Dedifferentiated amniotic fluid mesenchymal stem cell (primary cell): Measurements from ENCODE around the gene TFAP2C.
A peak's percentile ranks its signal among the peaks of the same experiment; 100 is the strongest.
"Not testable (repeated sequence)": the region's sequence is repeated elsewhere in the genome, so short reads cannot be mapped to it uniquely, and the experiment has no call there.

Source experiments
- DNase-seq: peaks from one replicate; pipeline ENCODE4 v3.0.0-alpha.2; 2016; ENCODE audit errors: extremely low spot score

Gene TFAP2C

DNA sequence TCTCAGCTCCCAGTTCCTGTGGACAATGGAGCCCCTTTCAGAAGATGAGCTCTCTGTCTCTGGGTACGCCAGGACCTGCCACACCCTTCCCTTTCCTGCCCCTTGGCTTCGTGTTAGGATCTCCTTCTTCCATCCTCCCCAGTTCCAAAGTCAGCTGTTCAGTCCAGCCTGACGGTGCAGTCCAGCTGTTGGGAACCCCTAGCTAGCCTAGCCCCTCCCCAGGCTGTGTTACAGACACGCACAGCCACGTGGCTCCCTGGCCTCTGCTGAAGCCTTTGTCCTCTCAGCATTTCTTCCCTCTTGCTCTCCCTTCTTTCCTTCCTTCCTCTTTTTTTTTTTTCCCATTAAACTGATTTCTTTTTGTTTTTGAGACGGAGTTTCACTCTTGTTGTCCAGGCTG is 12.4 kb upstream of the TFAP2C start:
- DNase-seq, result no peak

DNA sequence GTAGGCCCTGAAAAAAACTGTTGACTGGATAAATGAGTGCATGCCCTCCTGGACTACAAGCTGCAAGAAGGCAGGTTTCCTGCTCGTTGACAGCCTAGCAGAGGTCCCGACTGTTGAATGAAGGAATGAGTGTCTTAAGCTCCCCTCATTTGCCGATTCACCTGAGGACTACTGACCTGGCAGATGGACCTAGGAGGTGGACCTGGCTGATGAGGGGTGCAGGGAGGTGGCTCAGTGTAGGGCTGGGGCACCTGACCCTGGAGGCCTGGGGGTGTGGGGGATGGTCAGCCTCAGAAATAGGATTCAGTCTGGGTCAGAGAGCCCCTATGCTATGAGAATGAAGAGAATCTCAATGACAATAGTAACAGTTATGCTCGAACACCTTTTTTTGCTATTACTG is 11.6 kb upstream of the TFAP2C start:
- no peak for DNase-seq

DNA sequence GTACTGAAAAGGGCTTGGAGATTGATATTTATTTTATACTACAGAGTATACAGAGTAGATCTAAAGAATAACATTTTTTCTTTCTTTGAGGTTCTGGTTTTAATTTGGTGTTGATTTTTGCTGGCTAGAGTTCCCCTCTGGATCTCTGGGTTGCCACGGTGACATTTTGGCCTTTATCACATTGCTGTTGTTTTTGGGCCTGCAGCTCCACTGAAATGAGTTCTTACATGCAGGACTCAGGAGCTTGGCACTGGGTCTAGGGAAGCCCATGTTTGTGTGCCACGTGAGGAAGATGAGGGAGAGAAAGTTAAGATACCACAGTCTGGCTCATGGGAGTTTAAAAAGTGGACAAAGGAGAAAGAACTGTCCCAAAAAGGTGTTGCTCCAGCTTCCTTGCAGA is 7.4 kb upstream of the TFAP2C start:
- no peak for DNase-seq

DNA sequence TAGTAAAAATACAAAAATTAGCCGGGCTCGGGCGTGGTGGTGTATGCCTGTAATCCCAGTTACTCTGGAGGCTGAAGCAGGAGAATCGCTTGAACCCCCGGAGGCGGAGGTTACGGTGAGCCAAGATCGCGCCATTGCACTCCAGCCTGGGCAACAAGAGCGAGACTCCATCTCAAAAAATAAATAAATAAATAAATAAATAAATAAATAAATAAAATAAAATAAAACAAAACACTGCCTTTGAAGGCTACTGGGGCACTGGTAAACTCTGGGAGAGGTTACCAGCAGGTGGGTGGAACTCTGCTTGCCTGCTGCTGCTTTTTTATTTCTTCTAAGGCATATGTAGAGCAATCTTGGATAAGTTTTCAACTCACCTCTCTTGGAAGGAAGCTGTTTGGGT is 5.2 kb upstream of the TFAP2C start:
- DNase-seq, result not testable (repeated sequence)

DNA sequence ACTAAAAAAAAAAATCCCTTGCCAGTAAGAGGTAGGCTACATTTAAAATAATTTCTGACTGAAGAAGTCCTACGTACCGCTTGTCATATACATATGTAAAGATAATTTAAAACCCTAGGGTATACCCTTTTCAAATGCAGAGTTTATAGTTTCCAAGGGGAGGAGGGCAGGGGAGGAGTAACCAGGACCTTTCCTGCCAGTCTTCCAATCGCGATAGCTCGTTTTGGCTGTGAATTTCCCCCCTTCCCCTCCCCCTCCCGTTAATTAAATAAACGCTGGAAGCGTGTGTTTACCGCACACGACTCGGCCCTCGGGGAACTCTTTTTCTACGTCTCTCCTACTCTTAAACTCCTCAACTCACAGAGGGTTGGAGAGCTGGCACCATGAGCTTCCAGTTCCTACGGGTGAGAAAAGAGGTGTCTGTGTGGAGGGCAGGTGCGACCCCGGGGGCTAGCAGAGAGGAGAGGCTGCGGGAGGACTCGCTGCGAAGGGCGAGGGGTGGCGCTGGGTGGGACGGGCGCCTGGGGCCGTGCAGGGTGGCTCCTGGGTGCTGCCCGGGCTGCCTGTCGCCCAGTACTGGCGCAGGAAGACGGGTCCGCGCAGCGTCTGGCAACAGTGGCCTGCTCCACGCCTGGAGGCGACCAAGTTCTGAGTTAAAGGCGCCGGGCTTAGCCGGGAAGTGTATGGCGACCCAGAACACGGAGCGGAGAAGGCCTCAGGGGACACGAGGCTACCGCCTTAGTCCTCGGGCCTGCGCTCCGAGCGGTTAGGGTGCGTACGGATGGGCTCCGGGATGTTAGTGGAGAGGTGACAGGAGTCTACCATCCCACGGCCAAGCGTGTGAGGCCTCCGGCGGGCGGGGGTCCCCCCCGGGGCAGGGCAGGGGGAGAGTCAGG is 4.1 kb upstream of the TFAP2C start:
- no peak for DNase-seq

- DNase-seq, result no peak
Observed at GRCh38 chr20:56625837-56626236, 3.3 kb upstream of the TFAP2C start.

- DNase-seq, result no peak
Observed at GRCh38 chr20:56626367-56627121, 2.6 kb upstream of the TFAP2C start.

- DNase-seq, result no peak
Observed at GRCh38 chr20:56627122-56628014, 1.7 kb upstream of the TFAP2C start.

DNA sequence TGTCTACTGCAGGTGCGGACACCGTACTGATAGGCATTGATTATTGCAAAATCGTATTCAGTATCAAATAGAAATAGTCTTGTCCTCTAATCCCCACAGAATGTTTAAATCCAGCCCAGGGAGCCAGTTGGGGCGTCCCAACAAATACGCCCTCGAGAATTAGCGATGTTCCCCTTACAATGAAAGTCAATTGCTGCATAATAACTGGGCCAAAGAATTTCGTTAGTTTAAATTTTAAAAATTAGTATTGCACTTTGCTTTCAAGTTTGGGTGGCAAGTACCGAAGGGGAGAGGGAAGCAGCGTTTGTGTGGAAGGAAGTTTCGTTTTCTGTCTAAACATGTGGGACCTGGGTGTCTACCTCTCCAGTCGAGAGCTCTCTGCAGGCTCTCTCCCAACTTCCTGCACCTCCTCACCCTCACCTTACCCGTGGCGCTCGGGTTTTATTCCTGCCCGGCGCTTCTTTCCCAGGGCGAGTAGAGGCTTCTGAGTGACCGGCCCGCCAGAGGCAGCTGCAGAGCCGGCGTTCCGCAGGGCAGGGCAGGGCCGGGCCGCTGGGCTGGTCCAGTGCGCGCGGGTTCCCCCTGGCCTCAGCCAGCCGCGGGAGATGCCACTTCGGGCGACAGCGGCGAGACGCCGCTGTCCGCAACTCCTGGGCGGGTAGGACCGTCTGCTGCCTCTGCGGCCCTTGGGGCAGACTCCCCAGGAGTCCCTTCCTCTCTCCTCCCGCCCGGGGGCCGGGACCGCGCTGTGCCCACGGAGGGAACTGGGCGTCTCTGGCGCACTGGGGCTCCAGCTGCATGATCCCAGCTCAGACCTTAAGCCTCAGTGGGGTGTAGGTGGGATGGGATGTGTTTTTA is 862 bp upstream of the TFAP2C start:
- DNase-seq, result no peak

GRCh38 chr20:56629464-56630085 is 469 bp downstream of the TFAP2C start:
- DNase-seq, result no peak

GRCh38 chr20:56630086-56630493 is 984 bp downstream of the TFAP2C start:
- DNase-seq, result peak; percentile 53

- DNase-seq, result no peak
Observed at GRCh38 chr20:56630506-56631317, 1.6 kb downstream of the TFAP2C start.

DNA sequence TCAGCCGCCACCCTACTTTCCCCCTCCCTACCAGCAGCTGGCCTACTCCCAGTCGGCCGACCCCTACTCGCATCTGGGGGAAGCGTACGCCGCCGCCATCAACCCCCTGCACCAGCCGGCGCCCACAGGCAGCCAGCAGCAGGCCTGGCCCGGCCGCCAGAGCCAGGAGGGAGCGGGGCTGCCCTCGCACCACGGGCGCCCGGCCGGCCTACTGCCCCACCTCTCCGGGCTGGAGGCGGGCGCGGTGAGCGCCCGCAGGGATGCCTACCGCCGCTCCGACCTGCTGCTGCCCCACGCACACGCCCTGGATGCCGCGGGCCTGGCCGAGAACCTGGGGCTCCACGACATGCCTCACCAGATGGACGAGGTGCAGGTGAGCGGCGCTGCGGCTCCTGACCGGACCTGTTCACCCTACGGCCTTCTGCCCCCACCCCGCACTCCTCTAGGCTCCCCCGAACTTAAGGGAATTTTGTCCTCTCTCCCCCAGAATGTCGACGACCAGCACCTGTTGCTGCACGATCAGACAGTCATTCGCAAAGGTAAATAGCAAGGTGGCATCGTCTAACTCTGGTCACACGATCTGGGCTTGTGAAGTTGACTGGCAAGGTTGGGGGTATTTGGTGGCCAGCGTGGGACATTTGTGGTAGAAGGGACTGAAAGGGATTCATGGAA is 2.3 kb downstream of the TFAP2C start:
- DNase-seq, result no peak

DNA sequence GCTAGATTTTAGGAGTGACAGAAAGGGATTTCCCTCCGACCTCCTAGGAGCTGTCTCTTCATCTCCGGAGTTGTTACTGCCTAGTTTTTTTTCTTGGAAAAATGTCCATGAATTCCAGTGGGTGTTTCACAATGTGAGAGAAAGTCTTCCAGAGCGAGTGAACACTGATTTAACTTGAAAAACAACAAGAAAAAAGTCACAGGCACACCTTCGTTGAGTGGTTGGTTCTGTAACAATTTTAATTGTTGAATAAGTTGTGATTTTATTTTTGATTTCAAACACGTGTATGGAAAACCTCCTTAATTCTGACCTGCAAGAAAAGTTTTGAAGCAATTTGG is 2.9 kb downstream of the TFAP2C start:
- DNase-seq, result no peak

DNA sequence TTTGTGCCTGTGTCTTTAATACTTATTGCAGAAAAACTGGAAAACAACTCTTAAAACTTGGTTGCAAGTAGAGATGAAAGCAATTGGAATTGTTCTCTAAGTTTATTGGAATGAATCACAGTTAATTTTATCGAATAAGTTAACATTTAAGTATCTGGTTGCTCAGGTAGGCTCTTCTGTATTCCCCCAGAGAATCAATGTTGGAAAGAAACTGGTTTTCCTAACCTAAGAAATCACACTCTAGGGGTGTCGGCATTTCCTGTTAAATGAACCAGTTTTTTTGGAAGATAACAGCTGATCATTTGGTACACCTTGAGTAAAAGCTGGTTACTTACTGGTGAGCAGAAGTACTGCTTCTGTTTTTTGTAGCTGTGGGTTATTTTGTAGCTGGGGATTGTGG is 5.2 kb downstream of the TFAP2C start:
- no peak for DNase-seq

GRCh38 chr20:56634735-56635385 is 5.8 kb downstream of the TFAP2C start:
- no peak for DNase-seq

DNA sequence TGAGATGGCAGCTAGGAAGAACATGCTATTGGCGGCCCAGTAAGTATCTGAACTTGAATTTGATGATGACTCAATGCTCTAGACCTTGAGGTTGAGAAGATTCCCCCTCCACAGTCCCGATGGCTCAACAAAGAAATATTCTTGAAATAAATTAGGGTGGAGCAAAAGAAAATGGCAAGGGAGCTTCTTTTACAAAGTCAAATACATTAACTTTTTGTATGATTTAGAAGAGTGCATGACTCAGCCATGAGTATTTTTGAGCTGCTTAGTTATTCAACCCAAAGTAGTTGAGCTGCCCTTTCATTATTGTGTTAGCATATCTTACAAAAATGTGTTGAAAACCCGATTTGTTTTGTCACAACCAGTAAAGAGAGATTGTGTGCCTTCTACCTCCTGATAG is 7.6 kb downstream of the TFAP2C start:
- peak; percentile 38 for DNase-seq

DNA sequence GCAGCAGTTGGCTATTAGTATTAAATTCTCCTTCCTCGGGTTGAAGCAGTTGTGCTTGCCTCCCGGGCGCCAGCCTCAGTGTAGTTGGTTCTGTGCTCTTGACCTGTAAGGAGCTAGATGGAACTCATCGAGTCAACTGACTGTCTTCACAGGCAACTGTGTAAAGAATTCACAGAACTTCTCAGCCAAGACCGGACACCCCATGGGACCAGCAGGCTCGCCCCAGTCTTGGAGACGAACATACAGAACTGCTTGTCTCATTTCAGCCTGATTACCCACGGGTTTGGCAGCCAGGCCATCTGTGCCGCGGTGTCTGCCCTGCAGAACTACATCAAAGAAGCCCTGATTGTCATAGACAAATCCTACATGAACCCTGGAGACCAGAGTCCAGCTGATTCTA is 8.5 kb downstream of the TFAP2C start:
- DNase-seq, result no peak

DNA sequence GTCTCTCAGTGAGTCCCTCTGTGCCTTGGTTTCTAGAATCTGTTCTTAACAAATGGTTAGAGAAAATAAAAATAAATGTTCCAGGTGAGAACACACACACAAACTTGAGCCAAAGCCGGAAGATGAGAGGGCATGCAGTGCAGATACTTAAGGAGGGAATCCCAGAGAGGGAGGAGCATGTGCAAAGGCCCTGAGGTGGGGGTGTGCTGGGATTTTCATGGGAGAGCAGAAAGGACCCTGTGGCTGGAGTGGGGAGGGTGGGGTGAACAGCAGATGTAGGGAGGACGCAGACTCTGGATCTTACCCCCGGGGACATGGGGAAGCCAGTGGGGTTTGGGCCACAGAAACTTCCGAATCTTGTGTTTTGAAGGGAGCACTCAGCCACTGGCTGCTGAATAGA is 17.5 kb downstream of the TFAP2C start:
- DNase-seq, result no peak
